H9 (cell line): ENCODE results near the gene HIBCH. TPM values are rescaled to one million over a fixed set of nuclear protein-coding genes. Genes with fewer than 3 reads are reported as not detected.

Source experiments
- DNase-seq: peaks from one replicate; pipeline ENCODE4 v3.0.0-alpha.2; 2017
- H2AFZ ChIP-seq: one replicate; pipeline ENCODE4 v1.6.1; 2013; ENCODE audit warnings: mild to moderate bottlenecking, low read length, control low read depth, moderate library complexity
- H2AK5ac ChIP-seq: 2 replicates; pipeline ENCODE4 v1.6.1; 2013; ENCODE audit warnings: low read length, control low read depth, mixed read lengths; ENCODE audit not compliant: insufficient read length
- H2BK120ac ChIP-seq: one replicate; pipeline ENCODE4 v1.6.1; 2013; ENCODE audit warnings: low read depth, mild to moderate bottlenecking, low read length, control low read depth, inconsistent platforms; ENCODE audit not compliant: poor library complexity, severe bottlenecking
- H2BK12ac ChIP-seq: 2 replicates; pipeline ENCODE4 v1.6.1; 2013; ENCODE audit warnings: low read length, control low read depth, mixed read lengths, low read depth; ENCODE audit not compliant: insufficient read length
- H2BK15ac ChIP-seq: 2 replicates; pipeline ENCODE4 v1.6.1; 2013; ENCODE audit warnings: low read depth, low read length, control low read depth
- H2BK20ac ChIP-seq: one replicate; pipeline ENCODE4 v1.6.1; 2013; ENCODE audit warnings: low read depth, mild to moderate bottlenecking, low read length, control low read depth, inconsistent platforms; ENCODE audit not compliant: poor library complexity, severe bottlenecking
- H2BK5ac ChIP-seq: 2 replicates; pipeline ENCODE4 v1.6.1; 2013; ENCODE audit warnings: low read length, control low read depth, mixed read lengths; ENCODE audit not compliant: insufficient read length
- H3K14ac ChIP-seq: 2 replicates; pipeline ENCODE4 v1.6.1; 2013; ENCODE audit warnings: low read length, control low read depth; ENCODE audit not compliant: insufficient read depth
- H3K18ac ChIP-seq: 2 replicates; pipeline ENCODE4 v1.6.1; 2013; ENCODE audit warnings: low read depth, mild to moderate bottlenecking, mixed read lengths, low read length, control low read depth; ENCODE audit not compliant: insufficient read length
- H3K23ac ChIP-seq: 2 replicates; pipeline ENCODE4 v1.6.1; 2013; ENCODE audit warnings: low read length, control low read depth, mixed read lengths, low read depth; ENCODE audit not compliant: insufficient read length
- H3K23me2 ChIP-seq: 2 replicates; pipeline ENCODE4 v1.6.1; 2013; ENCODE audit warnings: low read depth, mild to moderate bottlenecking, mixed read lengths, low read length, control low read depth; ENCODE audit not compliant: insufficient read length, poor library complexity, severe bottlenecking
- H3K27ac ChIP-seq: 2 replicates; pipeline ENCODE4 v1.5.1; 2013; ENCODE audit warnings: low read length, control low read depth, mixed read lengths, low read depth; ENCODE audit not compliant: insufficient read length
- H3K27me3 ChIP-seq: 2 replicates; pipeline ENCODE4 v1.6.1; 2013; ENCODE audit warnings: low read length, control low read depth, inconsistent platforms; ENCODE audit not compliant: insufficient read depth
- H3K4ac ChIP-seq: 2 replicates; pipeline ENCODE4 v1.6.1; 2013; ENCODE audit warnings: low read depth, mild to moderate bottlenecking, control low read depth, inconsistent platforms, low read length, moderate library complexity
- H3K4me1 ChIP-seq: 2 replicates; pipeline ENCODE4 v1.6.1; 2013; ENCODE audit warnings: low read length, control low read depth, inconsistent platforms; ENCODE audit not compliant: insufficient read depth
- H3K4me2 ChIP-seq: 2 replicates; pipeline ENCODE4 v1.6.1; 2013; ENCODE audit warnings: low read length, control low read depth, mixed read lengths; ENCODE audit not compliant: insufficient read length, insufficient read depth
- H3K56ac ChIP-seq: 2 replicates; pipeline ENCODE4 v1.6.1; 2013; ENCODE audit warnings: low read depth, mild to moderate bottlenecking, mixed read lengths, low read length, control low read depth; ENCODE audit not compliant: insufficient read length
- H3K79me1 ChIP-seq: 2 replicates; pipeline ENCODE4 v1.6.1; 2013; ENCODE audit warnings: low read depth, mild to moderate bottlenecking, moderate library complexity, low read length, control low read depth, inconsistent platforms; ENCODE audit not compliant: insufficient read depth, poor library complexity, severe bottlenecking
- H3K79me2 ChIP-seq: 2 replicates; pipeline ENCODE4 v1.6.1; 2013; ENCODE audit warnings: low read length, control low read depth, inconsistent platforms; ENCODE audit not compliant: insufficient read depth
- H3K9ac ChIP-seq: 2 replicates; pipeline ENCODE4 v1.6.1; 2013; ENCODE audit warnings: low read length, control low read depth, mixed read lengths; ENCODE audit not compliant: insufficient read length; ENCODE audit errors: extremely low read depth
- H3K9me3 ChIP-seq: one replicate; pipeline ENCODE4 v1.6.1; 2013; ENCODE audit warnings: low read depth, low read length, inconsistent platforms; ENCODE audit not compliant: control insufficient read depth
- H3T11ph ChIP-seq: one replicate; pipeline ENCODE4 v1.6.1; 2013; ENCODE audit warnings: mild to moderate bottlenecking, low read length, control low read depth, inconsistent platforms
- H4K20me1 ChIP-seq: one replicate; pipeline ENCODE4 v1.6.1; 2013; ENCODE audit not compliant: control insufficient read depth, insufficient read length, insufficient read depth
- H4K5ac ChIP-seq: 2 replicates; pipeline ENCODE4 v1.6.1; 2013; ENCODE audit warnings: low read depth, mild to moderate bottlenecking, mixed read lengths, low read length, control low read depth; ENCODE audit not compliant: insufficient read length
- H4K8ac ChIP-seq: replicated peaks from 2 replicates; pipeline ENCODE4 v1.6.1; 2013; ENCODE audit warnings: low read length, control low read depth, mixed read lengths, low read depth; ENCODE audit not compliant: insufficient read length
- H4K91ac ChIP-seq: 2 replicates; pipeline ENCODE4 v1.6.1; 2013; ENCODE audit warnings: low read depth, mild to moderate bottlenecking, moderate library complexity, mixed read lengths, low read length, control low read depth; ENCODE audit not compliant: insufficient read length
- H3K27ac Mint-ChIP-seq, 3 experiments: 2 replicates in 2 of 3; 3 replicates in 1 of 3; pipeline ENCODE4 v1.8.0; 2020 to 2021; ENCODE audit warnings: mixed read lengths in 3 of 3, mild to moderate bottlenecking in 1 of 3, moderate library complexity in 1 of 3
- H3K27me3 Mint-ChIP-seq: 2 replicates; pipeline ENCODE4 v1.8.0; 2021; ENCODE audit warnings: low read depth, mild to moderate bottlenecking, moderate library complexity, mixed read lengths
- H3K36me3 Mint-ChIP-seq, 3 experiments: 2 replicates in 2 of 3; 3 replicates in 1 of 3; pipeline ENCODE4 v1.8.0; 2020 to 2021; ENCODE audit warnings: low read depth in 3 of 3, mixed read lengths in 3 of 3; ENCODE audit not compliant: insufficient read depth in 1 of 3
- H3K4me1 Mint-ChIP-seq, 2 experiments: 2 replicates each; pipeline ENCODE4 v1.8.0; 2020; ENCODE audit warnings: mixed read lengths in 2 of 2
- H3K4me3 Mint-ChIP-seq, 2 experiments: 2 replicates in 1 of 2; 3 replicates in 1 of 2; pipeline ENCODE4 v1.8.0; 2020 to 2021; ENCODE audit warnings: mild to moderate bottlenecking in 2 of 2, mixed read lengths in 2 of 2, moderate library complexity in 1 of 2
- H3K9me3 Mint-ChIP-seq, 2 experiments: 2 replicates in 1 of 2; 3 replicates in 1 of 2; pipeline ENCODE4 v1.8.0; 2020; ENCODE audit warnings: mild to moderate bottlenecking in 2 of 2, mixed read lengths in 2 of 2, moderate library complexity in 1 of 2
- CTCF ChIP-seq: fragments of 200-600 bp; sonication (generic); conservative IDR thresholded peaks from 3 replicates; pipeline ENCODE4 v1.8.0; 2021; ENCODE audit warnings: antibody characterized with exemption, mild to moderate bottlenecking
- WGBS: extraction: QIAGEN DNeasy Blood & Tissue Kit; methylation state at CpG from one replicate; pipeline ENCODE4 v1.1.7; 2013; ENCODE audit warnings: missing lambda C conversion rate, low lambda C conversion rate, mixed read lengths; ENCODE audit not compliant: insufficient read length; ENCODE audit errors: extremely low coverage; 5-methylcytosine and 5-hydroxymethylcytosine counted together
- total RNA-seq: library from RNA; stranded (reverse); gene quantifications from 2 replicates; pipeline ENCODE4 v1.2.1, GENCODE V29; 2021

Gene HIBCH
- total RNA-seq, 1 experiment from 2014 or later = 28.0 TPM

GRCh38 chr2:190186238-190186637 is 133.4 kb downstream of the HIBCH start:
- no peak overlapping the region for H3K56ac ChIP-seq
- no peak overlapping the region for H3K4me2 ChIP-seq
- H3T11ph ChIP-seq = no peak overlapping the region
- H2BK12ac ChIP-seq = no peak overlapping the region
- H2AK5ac ChIP-seq = no peak overlapping the region
- no peak overlapping the region for H4K5ac ChIP-seq
- no peak overlapping the region for H2AFZ ChIP-seq
- Mint-ChIP-seq H3K36me3 (no peaks in the 10 kb centered on the region), H3K4me1 (peaks cover 0 to 1% of the 10 kb centered on the region in 2 experiments; a peak in 1 of 4 replicates), H3K9me3 (no peaks in the 10 kb centered on the region), H3K4me3 (no peak overlapping the region), H3K27ac (no peak overlapping the region; a peak in 1 of 7 replicates), H3K27me3 (peaks cover 7% of the 10 kb centered on the region)
- H3K23me2 ChIP-seq = no peaks in the 10 kb centered on the region
- no peak overlapping the region for H3K27ac ChIP-seq
- H3K79me1 ChIP-seq = no peaks in the 10 kb centered on the region
- no peak for DNase-seq
- no peaks in the 10 kb centered on the region; the same call in 1 of the 2 replicates for H3K27me3 ChIP-seq
- H2BK20ac ChIP-seq = no peak overlapping the region
- H3K18ac ChIP-seq = no peak overlapping the region
- H3K4me1 ChIP-seq = no peaks in the 10 kb centered on the region
- H4K20me1 ChIP-seq = no peaks in the 10 kb centered on the region
- no peak for TF ChIP-seq CTCF
- no peaks in the 10 kb centered on the region for H3K79me2 ChIP-seq
- no CpG with 5 or more reads among the region's 3 CpGs for WGBS
- no peak overlapping the region for H2BK5ac ChIP-seq
- no peak overlapping the region for H4K91ac ChIP-seq
- no peak overlapping the region for H3K23ac ChIP-seq
- H2BK15ac ChIP-seq = no peak overlapping the region
- no peak overlapping the region for H3K14ac ChIP-seq
- no peaks in the 10 kb centered on the region for H3K9me3 ChIP-seq
- no peak overlapping the region for H2BK120ac ChIP-seq
- no peak overlapping the region for H3K4ac ChIP-seq
- no peak overlapping the region for H3K9ac ChIP-seq
- H4K8ac ChIP-seq = no peak overlapping the region
